Measurements from ENCODE around the gene SYNJ2BP.
"Not testable (repeated sequence)": the region's sequence is repeated elsewhere in the genome, so short reads cannot be mapped to it uniquely, and the experiment has no call there.

The SYNJ2BP gene, protein sequence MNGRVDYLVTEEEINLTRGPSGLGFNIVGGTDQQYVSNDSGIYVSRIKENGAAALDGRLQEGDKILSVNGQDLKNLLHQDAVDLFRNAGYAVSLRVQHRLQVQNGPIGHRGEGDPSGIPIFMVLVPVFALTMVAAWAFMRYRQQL

DNA sequence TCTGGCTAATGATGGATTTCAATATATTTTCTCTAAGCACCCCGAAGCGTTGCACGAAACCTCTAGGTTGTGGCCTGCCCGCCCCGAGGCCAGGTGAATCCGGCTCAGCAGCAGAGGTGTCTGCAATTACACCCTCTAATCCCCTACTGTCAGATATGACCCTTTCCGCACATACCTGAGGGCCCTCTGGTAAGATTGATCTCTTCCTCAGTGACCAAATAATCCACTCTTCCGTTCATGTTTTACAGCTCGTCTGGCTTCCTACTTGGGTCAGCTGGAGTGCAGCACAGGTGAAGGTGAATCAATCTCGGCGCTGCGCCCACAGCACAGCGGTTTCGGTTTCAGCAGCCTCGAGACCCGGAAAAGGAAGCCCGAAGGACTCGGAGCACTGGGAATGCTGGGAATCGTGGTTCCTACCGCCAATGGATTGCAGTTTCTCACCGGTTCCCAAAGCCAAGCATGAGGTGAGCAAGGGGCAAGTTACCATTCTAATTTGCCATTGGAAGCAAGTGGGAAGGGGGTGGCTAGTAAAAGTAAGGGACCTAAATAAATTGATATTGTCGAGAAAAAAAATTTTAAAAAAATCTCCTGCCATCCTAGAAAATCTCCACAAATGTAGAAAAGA lies at the start of gene SYNJ2BP:
SYNJ2BP (minus strand) TSS at position 366 of the 625 bp plus-strand sequence; CDS start at position 239, 127 bp downstream.
- DNase-seq, result peak; percentile 79

DNA sequence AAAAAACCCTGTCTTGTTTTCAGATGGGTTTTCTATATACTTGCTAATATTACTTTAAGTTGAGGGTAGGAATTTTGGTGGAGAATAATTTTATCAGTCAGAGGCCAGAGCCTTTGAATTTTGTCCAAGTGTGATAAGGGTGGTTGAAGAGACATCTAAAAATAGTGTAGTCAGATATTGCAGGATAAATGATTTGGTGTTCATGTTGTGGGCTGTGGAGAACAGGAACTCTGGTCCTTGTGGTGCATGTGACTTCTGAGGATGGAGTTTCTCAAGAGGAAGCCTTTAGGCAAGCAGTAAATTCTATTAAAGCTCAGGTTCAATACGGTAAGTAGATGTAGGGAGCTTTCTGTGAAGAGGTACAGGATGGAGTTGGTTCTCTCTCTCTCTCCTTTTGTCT lies 37.8 kb upstream of the SYNJ2BP start:
- no peak for DNase-seq

DNA sequence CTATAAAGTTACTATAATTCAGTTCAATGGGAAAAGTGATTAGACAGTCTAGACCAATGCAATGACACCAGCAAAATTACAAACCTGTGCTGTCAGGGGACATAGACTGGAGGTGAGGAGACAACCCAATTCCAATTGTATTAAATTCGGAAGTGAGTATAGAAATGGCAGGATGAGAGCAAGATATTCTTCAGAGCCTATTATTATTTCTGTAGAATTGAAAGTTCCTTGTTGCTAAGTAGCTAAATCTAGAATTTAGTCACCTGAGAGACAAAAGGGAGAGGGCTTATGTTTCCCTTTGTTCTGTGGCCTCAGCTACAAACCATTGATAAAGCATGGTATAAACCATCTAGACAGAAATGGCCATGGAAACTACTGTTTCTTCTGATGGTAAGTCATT lies 35.0 kb upstream of the SYNJ2BP start, which contains the start of gene ADAM21:
ADAM21 (plus strand) TSS at position 301 of the 400 bp plus-strand sequence. CDS start 5,326 bp downstream, outside the sequence.
- DNase-seq, result no peak

DNA sequence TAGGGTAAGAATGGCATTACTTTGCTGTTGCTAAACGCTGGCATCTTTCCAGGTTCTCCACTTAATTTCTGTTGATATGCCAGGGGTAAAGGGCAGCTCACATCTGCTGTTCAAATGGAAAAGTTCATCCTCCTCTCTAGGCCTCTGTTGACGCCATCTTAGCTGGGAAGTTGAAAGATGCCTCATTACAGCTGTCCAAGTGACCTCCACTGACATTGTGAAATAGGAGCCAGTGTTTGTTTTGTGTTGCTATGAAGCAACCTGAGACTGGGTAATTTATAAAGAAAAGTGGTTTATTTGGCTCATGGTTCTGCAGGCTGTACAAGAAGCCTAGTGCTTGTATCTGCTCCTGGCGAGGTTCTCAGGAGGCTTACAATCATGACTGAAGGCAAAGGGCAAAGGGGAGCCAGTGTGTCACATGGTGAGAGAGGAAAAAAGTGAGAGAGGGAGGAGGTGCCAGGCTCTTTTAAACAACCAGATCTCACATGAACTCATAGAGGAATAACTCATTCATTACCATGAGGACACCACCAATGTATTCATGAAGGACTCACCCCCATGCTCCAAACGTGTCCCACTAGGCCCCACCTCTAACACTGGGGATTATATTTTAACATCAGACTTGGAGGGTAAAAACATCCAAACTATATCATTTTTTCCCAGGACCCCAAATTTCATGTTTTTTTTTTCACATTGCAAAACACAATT lies 31.9 kb upstream of the SYNJ2BP start:
- DNase-seq, result no peak

DNA sequence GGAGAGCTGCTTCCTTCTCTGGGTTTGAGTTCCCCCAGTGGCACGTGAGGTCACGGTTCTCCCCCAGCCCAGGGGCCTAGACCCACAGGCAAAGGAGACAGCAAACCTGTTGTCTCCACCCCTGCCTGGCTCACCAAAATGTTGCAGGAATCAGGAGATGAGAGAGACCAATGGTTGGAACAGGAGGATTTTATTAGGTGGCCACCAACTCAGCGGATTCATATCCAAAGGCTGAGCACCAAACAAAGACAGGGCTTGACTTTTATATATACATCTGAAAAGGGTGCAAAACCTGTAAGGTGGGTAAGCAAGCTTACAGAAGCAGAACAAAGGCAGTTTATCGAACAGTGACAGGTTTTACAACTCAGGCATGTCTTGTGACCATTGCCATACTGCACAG lies 25.9 kb upstream of the SYNJ2BP start:
- no peak for DNase-seq

DNA sequence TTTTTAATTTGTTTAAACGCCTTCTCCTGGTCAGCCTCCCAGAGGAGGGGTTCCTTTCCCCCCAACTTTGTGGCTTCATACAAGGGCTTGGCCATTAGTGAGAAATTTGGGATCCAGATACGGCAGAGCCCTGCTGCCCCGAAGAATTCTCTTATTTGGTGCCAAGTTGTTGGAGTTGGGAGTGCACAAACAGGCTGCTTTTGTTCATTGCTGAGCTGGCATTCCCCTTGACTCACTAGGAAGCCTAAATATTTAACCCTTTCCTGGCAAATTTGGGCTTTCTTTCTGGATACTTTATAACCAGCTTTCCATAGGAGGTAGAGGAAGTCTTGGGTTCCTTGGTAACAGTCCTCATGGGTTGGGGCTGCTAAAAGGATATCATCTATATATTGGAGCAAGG lies 24.8 kb upstream of the SYNJ2BP start:
- no peak for DNase-seq

DNA sequence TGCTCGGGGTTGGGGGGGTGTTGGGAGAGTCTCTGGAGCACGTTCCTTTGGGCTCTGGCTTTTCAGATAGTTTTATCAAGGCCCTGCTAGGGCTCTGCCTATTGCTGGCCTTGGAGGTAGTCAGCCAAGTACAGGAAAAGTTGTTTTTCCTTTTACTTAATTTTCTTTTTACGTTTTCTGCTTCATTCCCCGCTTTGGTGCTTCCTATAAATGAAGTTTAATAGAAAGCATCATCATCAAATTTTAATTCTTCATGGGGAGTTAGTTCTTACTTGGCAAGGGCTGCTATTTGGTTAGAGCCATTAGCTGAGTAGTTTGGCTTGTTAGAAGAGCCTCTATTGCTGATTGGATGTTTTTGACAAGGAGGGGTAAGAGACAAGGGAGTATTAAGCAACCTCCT lies 20.0 kb upstream of the SYNJ2BP start:
- DNase-seq, result no peak

DNA sequence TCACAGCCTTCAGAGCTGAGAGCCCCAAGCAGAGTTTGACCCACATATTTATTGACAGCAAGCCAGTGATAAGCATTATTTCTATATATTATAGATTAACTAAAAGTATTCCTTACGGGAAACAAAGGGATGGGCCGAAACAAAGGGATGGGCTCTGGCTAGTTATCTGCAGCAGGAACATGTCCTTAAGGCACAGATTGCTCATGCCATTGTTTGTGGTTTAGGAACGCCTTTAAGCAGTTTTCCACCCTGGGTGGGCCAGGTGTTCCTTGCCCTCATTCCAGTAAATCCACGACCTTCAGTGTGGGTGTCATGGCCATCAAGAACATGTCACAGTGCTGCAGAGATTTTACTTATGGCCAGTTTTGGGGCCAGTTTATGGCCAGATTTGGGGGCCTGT lies 9.7 kb upstream of the SYNJ2BP start:
- not testable (repeated sequence) for DNase-seq

DNA sequence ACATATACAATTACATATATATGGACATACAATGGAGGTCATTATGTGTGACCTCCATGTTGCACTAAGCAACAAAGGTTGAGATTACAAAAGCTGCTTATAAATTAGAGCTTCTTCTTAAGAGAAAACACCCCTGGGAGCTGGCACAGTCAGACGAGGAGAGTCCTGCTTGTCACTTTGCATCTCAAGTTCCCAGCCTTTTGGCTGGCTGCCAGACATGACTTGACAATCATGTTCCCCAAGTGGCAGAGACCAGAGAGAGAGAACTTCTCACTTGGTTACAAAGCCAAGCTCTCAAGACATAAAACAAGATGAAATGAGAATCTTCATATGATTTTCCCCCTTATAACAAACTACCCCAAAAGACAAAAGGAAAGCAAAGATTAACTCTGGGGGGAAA lies 8.5 kb upstream of the SYNJ2BP start:
- peak; percentile 17 for DNase-seq

DNA sequence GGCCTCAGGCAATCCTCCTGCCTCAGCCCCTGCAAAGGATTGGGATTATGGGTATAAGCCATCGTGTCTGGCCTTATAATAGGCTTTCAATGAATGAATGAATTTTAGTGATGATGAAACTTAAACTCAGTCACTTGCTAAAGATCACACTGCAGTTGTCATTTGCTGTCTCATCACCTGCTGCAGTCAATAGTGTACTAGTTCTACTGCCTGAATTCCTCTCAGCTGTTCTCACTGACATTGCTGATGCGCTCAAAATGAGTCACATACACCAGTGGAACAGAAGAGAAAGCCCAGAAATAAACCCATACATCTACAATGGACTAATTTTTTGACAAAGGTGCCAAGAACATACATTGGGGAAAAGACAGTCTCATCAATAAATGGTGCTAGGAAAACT lies 5.6 kb upstream of the SYNJ2BP start:
- no peak for DNase-seq

DNA sequence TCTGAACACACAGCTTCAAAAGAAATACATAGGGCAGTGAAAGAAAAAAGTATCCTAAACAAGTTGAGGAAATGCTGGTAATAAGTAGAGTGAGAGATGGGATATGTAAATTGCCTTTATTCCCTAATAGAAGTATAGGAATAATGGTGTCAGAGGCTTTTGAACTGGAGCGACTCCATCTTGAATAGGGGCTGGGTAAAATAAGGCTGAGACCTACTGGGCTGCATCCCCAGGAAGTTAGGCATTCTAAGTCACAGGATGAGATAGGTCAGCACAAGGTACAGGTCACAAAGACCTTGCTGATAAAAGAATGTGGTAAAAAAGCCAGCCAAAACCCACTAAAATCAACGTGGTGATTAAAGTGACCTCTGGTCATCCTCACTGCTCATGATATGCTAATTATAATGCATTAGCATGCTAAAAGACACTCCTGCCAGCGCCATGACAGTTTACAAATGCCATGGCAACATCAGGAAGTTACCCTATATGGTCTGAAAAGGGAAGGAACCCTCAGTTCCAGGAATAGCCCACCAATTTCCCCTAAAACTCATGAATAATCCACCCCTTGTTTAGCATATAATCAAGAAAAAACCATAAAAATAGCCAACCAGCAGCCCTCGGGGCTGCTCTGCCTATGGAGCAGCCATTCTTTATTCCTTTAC lies 2.5 kb upstream of the SYNJ2BP start:
- DNase-seq, result not testable (repeated sequence)

DNA sequence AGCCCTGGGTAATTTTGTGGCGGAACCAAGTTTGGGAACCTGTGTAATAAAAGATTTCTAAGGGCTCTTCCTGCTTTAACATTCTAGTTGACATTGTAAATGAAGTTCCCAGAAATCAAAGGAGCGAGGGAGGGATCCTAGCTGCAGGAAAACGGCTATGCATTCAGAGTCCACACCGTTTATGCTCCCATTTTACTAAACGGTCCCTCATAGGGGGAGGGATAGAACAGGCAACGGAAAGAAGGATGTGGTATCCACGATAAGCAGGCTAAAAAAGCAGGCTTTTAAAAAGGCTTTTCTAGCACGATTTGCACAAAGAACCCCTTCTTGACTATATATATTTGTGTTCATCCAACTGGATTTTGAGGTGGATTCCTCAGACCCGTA lies 559 bp downstream of the SYNJ2BP start:
- no peak for DNase-seq

DNA sequence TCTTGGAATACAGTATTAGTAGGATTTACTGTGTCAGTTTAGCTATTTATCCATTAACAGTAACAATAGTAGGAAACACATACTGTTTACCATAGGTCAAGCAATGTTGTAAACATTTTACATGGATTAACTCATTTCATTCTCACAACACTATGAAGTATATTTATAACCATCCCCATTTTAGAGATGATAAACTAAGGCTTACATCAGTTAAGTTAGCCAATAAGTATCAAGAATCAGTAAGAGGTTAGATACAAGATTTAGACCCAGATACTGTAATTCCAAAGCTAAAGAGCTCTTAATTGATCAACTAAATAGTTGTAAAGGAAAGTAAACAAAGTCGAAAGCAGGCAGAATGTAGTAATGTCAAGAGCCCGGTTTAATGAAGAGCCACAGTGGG lies 1.1 kb downstream of the SYNJ2BP start:
- DNase-seq, result no peak

DNA sequence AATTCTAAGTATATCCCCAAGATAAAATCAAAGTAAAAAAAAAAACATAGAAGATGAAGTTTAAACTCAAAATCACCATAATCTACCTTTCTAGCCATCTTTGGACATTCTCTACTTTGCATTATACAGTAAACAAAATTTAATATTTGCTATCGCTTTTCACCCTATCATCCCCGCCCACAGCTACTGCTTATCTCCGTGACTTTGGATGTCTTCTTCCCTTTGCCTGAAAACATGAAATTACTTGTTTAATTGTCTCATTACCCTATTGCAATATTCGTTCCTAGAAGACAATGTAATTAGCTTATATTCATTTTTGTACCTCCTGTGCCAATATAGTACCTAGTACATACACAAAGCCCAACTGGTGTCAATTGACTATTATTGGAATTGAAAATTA lies 9.3 kb downstream of the SYNJ2BP start:
- DNase-seq, result no peak

DNA sequence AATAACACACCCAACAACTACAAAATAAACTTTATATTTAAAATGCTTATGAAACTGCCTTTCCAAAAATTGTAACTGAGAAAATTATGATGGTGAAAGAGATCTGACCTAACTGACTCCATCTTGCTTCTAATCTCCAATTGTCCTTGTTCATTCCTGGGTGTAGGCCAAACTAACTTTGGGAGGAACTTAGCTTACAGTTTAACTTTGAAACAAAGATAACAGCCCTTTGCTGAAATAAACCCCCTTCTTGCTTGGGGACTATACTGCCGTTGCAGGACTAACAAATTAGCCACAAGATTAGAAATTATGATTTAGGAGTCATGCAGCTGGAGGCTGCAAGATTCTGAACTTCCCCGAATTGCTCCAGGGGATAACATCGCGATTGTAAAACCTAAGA lies 10.7 kb downstream of the SYNJ2BP start:
- DNase-seq, result not testable (repeated sequence)

DNA sequence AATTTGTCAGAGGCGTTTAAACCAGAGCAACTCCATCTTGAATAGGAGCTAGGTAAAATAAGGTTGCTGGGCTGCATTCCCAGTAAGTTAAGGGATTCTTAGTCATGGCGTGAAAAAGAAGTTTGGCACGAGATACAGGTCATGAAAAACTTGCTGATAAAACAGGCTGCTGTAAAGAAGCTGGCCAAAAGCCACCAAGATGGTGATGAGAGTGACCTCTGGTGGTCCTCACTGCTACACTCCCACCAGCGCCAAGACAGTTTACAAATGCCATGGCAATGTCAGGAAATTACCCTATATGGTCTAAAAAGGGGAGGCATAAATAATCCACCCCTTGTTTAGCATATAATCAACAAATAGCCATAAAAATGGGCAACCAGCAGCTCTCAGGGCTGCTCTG lies 13.6 kb downstream of the SYNJ2BP start:
- not testable (repeated sequence) for DNase-seq

DNA sequence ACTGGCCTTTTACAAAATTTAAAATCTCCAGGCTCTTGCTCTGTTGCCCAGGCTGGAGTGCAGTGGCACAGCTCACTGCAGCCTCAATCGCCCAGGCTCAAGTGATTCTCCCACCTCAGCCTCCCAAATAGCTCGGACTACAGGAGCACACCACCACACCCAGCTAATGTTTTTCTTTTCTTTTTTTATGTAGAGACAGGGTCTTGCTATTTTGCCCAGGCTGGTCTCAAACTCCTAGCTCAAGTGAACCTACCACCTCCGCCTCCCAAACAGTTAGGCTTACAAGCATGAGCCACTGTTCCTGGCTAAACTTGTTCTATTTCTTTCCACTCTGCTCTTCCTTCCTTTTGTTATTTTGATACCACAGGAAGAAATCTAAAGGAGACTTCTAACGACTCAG lies 15.2 kb downstream of the SYNJ2BP start:
- DNase-seq, result no peak

DNA sequence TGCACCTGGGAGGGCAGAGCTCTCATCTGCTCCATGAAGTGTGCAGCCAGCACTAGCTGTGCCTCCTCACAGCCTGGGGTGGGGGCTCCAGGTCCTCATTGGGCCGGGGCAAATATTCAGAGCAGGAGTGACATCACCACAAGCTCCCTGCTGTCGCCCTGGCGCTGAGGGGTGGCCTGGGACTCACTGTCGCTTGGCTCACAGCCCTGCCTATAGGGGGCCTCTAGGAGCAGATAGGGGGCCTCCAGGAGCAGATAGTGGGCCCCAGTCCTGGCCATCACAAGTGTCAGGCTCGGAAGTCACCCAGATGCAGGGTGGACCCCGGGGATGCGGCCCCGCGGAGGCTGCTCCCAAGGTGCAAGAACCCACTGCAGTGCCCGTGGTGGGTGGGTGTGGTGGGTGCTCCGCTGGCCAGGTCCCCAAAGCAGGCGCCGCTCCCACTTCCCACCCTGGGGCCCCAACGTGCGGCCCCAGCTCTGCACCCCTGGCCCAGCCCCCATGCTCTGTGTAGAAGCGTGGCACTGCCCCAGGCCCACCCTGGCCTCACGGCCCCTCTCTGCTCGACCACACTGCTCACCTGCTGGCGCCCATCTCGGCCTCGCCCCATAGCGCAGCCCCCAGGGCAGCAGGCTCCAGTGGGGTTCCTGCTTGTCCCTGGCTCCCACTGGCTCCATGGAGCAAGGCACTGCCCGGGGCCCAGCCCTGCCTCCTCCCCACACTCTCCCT lies 18.0 kb downstream of the SYNJ2BP start:
- no peak for DNase-seq

DNA sequence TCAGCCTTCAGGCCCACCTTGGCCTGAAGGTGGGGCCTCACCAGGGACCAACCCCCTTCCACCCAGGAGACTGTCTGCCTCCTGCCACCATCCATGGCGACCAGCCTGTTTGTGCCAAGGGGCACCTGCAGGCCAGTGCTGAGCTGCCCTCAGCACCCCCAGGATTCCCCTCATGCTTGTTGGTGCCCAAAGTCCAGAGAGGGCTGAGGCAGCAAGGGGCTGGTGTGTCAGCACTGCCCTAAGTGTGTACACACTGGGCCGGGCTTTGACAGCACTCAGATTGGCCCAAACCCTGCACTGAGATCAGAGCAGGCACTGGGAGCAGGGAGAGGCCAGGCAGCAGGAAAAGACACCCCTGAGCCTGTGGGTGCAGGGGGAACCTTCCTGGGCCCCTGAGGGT lies 18.6 kb downstream of the SYNJ2BP start:
- DNase-seq, result no peak

DNA sequence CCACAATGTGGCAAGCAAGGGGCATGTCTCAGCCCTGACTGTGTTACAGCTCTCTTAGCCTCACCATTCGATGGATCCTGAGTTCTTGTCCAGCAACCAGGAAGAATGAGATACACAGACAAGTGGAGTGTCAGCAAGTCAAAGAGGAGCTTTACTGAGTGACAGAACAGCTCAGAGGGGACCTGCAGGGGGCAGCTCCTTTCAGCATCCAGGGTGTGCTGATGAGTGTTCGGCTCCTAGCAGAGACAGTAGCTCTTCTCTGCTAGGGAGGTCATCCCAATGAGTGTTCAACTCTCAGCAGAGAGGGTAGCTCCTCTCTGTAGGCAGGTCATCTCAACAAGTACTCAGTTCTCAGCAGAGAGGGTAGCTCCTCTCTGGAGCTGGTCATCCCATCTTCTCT lies 19.1 kb downstream of the SYNJ2BP start:
- DNase-seq, result no peak

DNA sequence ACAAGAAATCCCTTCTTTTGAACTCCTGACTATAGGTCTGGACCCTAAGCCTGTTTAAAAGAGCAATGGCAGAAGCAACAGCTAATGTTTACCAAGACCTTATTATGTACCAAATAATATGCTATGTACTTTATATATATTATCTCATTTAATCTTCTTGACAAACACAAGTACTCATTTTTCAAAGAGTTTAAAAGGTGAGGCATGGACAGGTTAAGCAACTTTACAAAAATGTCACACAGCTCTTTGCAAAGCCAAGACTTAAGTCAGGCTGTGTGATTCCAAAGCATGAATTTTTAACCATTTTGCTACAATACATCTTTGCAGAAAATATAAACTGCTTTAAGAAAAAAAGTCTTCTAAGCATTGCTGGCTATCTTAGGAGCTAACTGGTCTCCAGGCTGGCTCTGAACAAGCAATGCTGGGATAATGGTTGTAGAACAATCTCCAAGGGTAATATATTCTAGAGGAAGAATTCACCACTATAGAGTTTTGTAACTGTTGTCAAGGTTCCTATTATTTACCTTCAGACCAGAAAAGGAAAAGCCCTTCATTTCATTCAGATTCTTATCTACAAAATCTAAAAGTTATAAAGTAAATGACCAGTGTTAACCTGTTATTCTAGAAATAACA lies 22.1 kb downstream of the SYNJ2BP start:
- DNase-seq, result no peak

DNA sequence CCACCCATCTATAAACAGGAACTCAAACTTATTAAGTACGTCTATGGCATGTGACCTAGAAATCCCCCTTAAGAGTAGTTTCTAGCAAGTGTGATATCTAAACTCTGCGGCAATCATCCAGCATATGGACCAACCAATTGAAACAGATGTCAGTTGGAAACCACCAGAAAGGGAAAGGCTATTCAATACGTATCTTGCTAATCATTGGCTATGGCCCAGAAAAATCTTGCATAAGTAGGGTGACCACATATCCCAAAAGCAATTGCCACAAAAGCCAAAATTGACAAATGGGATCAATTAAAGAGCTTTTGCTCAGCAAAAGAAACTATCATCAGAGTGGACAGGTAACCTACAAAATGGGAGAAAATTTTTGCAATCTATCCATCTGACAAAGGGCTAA lies 24.2 kb downstream of the SYNJ2BP start:
- no peak for DNase-seq

All from RPMI8226 (cell line).